Omental fat pad (tissue), 4 donors: ENCODE results near the gene OPRL1. TPM values are rescaled to one million over a fixed set of nuclear protein-coding genes. Genes with fewer than 3 reads are reported as not detected.

Experiments used
- ATAC-seq: fragments of 150-250 bp; one replicate; pipeline ENCODE4 v1.9.1; 2016; ENCODE audit warnings: mild to moderate bottlenecking, moderate library complexity; ENCODE audit not compliant: low FRiP score
- DNase-seq: peaks from one replicate; pipeline ENCODE4 v3.0.0-alpha.2; 2019; ENCODE audit warnings: low spot score
- total RNA-seq, 4 donors: library from RNA; depleted of rRNA; stranded (reverse); fragments of >200 nt; gene quantifications; one replicate each; pipeline ENCODE4 v1.1.0, GENCODE V29; 2016
- TF ChIP-seq, protein P1 (sequence below), 3 donors: fragments of 450-650 bp; IDR thresholded peaks; one replicate each; pipeline ENCODE4 v1.5.1; 2016 to 2017; ENCODE audit warnings: antibody characterized with exemption in 3 of 3, mild to moderate bottlenecking in 3 of 3, moderate library complexity in 2 of 3

The OPRL1 gene
- total RNA-seq, 4 donors from 2014 or later = 0.96 to 4.4 (median 1.4) TPM

DNA sequence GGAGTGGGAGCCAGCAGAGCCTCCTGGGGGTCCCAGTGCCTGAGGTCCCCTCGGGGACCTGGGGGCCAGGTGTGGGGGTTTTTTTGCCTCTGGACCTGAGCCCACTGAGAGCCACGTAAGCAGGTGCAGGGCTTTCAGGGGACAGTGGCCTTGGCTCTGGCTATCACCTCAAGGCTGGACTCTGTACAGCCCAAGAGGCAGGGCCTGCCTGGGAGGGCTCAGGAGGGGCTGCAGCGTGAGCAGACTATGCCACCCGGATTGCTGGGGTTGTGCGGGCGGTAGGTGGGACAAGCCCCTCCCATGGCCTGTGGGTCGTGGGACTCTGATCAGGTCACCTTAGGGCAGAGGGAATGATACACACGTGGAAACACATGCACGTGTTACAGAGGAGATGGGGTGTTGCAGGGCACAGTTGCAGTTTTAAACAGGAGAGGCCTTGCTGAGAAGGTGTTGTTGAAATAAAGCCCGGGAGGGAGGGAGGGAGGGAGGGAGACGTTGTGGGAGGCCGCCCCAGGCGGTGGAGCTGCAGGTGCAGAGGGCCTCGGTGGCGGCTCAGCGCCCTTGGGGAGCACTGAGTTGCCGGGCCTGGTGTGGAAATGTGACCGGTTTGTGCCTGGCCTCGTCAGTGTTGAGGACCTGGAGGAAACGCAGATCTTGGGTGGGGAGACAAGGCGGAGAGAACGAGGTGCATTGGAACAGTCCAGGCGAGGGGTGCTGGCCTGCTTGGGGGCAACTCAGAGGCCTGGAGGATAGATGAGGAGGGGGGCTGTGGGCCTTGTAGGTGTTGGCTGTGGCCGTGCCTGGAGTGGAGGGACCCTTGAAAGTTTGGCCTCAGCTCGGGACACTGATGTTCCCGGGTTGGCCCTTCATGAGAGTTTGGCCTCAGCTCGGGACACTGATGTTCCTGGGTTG, 14.6 kb upstream of the OPRL1 start:
- no peak for ATAC-seq

DNA sequence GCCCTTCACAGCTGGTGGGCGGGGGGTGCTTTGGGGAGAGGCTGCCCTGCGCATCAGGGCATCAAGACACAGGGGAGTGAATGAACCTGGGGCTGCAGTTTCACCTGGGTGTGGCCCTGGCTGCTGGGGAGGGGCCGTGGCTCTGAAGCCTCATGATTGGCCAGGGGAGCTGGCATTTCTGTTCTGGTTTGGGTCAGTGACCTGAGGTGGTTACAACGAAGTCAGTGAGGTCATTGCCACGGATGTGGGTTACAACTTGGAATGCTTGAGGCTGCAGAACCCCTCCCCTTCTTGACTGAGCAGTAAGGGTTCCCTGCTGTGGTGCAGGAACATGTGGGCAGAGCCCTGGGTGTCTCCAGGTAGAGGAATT, 13.9 kb upstream of the OPRL1 start:
- TF ChIP-seq, protein P1, sequence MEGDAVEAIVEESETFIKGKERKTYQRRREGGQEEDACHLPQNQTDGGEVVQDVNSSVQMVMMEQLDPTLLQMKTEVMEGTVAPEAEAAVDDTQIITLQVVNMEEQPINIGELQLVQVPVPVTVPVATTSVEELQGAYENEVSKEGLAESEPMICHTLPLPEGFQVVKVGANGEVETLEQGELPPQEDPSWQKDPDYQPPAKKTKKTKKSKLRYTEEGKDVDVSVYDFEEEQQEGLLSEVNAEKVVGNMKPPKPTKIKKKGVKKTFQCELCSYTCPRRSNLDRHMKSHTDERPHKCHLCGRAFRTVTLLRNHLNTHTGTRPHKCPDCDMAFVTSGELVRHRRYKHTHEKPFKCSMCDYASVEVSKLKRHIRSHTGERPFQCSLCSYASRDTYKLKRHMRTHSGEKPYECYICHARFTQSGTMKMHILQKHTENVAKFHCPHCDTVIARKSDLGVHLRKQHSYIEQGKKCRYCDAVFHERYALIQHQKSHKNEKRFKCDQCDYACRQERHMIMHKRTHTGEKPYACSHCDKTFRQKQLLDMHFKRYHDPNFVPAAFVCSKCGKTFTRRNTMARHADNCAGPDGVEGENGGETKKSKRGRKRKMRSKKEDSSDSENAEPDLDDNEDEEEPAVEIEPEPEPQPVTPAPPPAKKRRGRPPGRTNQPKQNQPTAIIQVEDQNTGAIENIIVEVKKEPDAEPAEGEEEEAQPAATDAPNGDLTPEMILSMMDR (IDR thresholded peaks at IDR 0.05) = no peak
- no peak for ATAC-seq

More for the DNA sequence above, 14.6 kb upstream of the OPRL1 start:
- TF ChIP-seq, protein P1 (IDR thresholded peaks at IDR 0.05) = no peak
- no peak for DNase-seq

DNA sequence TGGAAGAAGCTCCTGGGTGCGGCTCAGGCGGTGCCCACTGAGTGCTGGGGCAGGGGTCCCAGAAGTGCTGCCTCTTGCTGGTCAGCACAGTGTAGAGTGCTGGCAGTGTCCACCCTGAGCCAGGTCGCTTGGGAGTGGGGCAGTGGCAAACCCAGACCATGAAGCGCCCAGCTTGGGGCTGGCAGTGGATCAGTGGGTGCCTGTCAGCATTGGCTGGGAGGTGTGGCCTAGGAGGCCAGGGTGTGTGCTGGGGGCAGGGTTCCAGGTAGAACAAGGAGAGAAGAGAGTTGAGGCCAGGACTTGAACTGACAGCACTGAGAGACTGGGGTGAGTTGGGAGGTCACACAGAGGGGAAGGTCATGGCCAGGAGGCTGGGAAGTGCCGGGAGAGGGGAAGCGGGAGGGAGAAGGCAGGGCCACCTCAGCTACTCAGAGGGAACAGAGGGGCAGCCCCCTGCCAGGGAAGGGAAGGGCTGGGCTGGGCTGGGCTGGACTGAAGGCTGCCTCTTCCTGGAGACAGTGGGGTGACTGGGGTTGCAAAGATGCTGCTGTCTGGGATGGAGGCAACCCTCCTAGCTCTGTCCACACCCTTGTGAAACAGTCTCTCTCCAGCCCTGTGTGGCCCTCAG, 12.8 kb upstream of the OPRL1 start:
- DNase-seq (no peak), ATAC-seq (no peak)
- TF ChIP-seq, protein P1 (IDR thresholded peaks at IDR 0.05) = no peak

More for the DNA sequence above, 13.9 kb upstream of the OPRL1 start:
- DNase-seq = no peak

DNA sequence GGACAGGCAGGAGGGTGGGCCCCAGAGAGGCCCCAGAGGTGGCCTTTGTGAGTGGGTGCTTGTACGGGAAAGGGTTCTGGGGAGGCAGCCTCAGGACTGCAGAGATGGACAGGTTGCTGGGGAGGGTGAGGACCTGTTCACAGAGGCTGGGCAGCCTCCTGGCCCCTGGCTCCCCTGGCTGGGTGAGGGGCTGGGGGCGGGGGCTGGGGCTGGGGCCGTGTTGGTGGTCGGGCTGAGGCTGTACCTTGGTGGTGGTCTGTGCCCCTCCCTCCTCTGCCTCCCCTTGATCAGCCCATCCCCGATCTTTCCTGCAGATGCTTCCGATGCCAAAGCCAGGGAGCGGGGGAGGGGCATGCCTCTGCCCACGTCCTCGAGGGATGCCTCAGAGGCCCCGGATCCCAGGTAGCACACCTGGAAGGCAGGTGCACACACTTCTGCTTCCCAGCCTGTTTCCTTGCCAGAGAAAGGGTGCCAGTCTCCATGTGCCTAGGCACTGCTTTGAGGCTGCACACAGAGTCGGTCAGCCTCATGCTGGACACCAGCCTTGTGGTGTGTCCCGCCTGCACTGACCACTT, 12.1 kb upstream of the OPRL1 start:
- TF ChIP-seq, protein P1 (IDR thresholded peaks at IDR 0.05) = no peak
- ATAC-seq = no peak
- DNase-seq = no peak

DNA sequence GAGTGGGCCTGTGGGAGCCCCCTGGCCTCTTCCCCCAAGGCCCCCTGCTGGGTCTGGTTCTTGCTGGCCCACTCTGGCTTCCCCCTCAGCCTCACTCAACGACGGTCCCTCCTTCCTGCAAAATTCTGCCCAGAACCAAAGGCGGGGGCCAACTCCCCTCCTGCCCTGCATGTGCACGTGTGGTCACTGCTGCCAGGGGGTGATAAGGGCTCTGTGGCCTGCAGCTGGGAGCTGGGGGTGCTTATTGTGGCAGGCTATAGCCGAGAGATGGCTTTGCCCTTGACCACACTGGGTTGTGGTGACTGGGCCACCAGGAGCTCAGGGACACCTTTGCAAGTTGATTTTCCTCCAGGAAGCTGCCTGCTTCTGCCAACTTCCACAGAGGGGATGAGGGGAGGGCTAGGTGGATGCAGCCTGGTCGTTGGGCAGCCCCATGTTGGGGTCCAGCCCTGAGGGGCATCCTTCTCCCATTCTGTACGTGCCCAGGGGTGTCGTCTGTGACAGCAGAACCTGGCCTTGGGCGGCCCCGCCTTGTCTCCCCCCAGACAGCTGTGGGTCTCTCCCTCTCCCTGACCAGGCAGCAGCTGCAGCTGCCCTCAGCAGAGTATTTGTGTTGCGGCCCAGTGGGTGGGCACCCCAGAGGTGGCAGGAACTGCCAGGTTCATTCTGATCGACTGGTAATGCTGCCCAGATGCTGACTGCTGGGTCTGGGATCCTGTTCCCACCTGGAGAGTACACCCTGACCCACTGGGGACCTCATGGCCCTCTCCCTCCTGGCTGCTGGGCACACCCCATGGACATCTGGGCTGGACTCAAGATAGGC, 11.3 kb upstream of the OPRL1 start:
- DNase-seq = no peak
- no peak for ATAC-seq
- TF ChIP-seq, protein P1 (IDR thresholded peaks at IDR 0.05) = no peak

DNA sequence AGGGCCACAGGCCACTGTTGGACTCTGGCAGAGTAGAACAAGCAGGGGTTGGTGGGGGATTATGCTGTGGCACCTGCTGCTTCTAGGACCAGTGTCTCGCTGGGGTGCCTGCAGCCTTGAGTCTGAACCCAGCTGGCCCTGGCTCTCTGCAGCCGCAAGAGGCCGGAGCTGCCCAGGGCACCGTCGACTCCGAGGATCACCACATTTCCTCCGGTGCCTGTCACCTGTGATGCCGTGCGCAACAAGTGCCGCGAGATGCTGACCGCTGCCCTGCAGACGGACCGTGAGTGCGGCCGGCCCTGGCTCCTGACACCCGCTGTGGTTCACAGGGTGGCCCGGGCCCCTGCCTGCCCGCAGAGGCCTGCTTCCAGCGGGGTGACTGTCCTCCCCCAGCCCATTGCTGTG, 10.7 kb upstream of the OPRL1 start:
- DNase-seq (no peak), ATAC-seq (no peak)
- TF ChIP-seq, protein P1 (IDR thresholded peaks at IDR 0.05) = no peak
